GM21515 (cell line): ENCODE data around the gene DMRTA1.
"Not testable (repeated sequence)": the region's sequence is repeated elsewhere in the genome, so short reads cannot be mapped to it uniquely, and the experiment has no call there.

Source experiments
- ATAC-seq: cut with Tn5 transposase; IDR thresholded peaks from one replicate; pipeline ENCODE4 v1.9.1; 2021; ENCODE audit not compliant: unreplicated experiment

Gene DMRTA1

DNA sequence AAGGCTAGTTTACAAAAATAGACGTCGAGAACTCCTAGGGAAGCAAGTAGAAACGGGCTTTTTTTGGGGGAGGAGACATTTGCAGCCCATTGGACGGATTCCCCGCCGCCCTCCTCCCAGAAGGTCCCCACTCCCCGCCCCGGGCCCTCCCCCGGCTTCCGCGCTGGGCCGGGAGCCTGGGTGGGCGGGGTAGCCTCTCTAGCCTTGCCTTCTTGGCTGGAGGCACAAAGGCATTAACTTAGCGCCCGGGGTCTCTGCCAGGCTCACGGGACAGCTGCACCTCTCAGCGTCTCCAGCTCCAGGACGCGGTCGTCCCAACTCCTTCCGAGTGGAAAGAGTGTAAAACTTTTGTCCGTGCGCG lies at the start of gene DMRTA1:
Gene DMRTA1 (plus strand): TSS at position 236 of the 361 bp plus-strand sequence. CDS start 242 bp downstream, outside the sequence.
- no peak for ATAC-seq

GRCh38 chr9:22401671-22402070 lies 45.0 kb upstream of the DMRTA1 start:
- ATAC-seq, result no peak

GRCh38 chr9:22405869-22406659 lies 40.6 kb upstream of the DMRTA1 start:
- ATAC-seq, result no peak

- ATAC-seq, result no peak
These were observed 32.7 kb upstream of the DMRTA1 start for GRCh38 chr9:22413884-22414283.

- no peak for ATAC-seq
These were observed 30.5 kb upstream of the DMRTA1 start for GRCh38 chr9:22415941-22416691.

DNA sequence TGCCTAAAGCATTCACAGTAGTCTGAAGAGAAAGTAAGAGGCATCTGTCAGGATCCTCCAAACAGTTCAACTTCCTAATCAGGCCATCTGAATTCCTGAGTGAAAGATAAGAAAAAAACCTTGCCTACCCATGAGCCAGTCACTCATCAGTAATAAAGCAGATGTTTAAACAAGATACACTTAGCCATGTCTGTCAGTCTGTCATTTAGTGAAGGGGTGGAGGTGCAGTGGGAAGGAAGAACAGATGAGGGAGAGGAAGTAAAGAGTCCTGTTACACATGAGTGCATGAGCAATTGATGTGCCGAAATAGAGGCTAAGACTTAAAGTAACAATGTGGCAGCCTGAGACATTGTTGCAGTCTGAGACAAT lies 29.9 kb upstream of the DMRTA1 start:
- ATAC-seq, result no peak

- no peak for ATAC-seq
These were observed 23.1 kb upstream of the DMRTA1 start for GRCh38 chr9:22423566-22423965.

DNA sequence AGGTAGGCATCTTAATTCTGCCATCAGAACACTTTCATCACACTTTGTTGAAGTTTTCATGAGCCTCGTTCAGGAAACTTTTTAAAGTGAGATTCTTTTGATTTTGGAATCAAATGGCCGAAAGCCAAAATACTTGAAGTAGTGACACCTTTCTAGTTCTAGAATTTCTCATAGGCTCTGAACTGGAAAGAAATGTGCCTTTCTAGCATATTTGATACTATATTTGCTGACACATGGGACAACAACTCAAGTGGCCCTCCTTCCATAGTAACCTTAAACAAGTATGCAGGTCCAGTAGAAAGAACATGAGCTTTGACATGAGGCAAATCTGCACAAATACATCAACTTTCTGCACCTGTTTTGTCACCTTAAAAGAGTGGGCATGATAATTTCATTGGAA lies 22.0 kb upstream of the DMRTA1 start:
- no peak for ATAC-seq

GRCh38 chr9:22425551-22425950 lies 21.1 kb upstream of the DMRTA1 start:
- ATAC-seq, result no peak

DNA sequence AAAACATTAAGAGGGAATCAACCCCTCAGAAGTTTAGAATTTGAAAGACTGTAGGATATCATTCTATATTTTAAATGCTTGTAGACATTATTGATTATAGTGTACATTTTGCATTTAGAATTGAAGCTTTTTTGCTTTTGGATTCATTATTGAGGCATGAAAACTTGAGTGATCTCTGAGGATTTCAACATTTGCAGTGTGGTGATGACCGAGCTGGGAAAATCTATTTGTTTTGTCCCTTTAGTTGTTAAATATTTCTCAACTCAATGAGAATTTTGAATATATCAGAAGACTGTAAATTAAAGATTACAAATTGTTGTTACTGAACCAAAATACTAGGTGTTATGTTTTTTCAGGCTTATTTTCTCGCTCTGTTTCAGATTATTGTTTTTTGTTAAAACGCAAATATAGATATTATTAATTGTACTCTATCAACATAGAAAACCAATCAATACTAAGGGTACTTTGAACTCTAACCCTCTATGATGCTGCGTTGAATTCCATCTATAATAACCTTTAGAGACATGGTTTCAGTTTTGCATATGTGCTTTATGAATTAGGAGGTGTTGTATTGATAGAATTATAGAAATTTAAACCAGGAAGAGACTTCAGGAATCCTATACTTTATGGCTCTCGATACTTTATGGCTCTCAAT lies 19.3 kb upstream of the DMRTA1 start:
- no peak for ATAC-seq

DNA sequence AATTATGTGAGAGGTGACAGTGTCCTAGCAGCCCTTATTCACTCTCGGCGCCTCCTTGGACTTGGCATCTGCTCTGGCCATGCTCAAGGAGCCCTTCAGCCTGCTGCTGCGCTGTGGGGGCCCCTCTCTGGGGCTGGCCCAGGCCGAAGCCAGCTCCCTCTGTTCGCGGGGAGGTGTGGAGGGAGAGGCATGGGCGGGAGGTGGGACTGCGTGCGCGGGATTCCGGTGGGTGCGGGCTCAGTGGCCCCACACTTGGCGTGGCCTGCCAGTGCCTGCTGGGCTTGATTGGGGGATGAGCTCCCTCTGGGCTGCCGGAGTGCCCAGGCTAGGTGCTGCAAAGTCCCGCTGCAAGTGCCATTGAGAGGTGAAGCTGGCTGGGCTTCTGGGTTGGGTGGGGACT lies 12.9 kb upstream of the DMRTA1 start:
- no peak for ATAC-seq

DNA sequence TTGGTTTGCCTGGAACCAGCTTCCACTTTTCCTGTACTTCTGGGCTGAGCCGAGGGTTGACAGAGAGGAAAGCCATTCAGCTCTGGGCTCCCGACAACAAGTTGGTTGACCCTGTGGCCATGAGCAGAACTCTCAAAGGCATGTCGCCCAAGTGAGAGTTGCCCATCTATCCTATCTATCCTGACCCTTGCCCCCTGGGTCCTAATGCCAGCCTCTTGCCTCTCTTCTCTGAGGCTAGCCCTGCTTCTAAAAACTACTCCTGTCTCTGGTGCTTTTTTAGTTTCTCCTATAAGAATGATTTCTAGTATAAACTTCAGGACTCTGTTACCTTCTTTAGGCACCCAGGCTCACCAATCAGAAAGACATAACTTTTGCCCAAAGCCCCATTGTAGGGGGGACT lies 11.4 kb upstream of the DMRTA1 start:
- not testable (repeated sequence) for ATAC-seq

DNA sequence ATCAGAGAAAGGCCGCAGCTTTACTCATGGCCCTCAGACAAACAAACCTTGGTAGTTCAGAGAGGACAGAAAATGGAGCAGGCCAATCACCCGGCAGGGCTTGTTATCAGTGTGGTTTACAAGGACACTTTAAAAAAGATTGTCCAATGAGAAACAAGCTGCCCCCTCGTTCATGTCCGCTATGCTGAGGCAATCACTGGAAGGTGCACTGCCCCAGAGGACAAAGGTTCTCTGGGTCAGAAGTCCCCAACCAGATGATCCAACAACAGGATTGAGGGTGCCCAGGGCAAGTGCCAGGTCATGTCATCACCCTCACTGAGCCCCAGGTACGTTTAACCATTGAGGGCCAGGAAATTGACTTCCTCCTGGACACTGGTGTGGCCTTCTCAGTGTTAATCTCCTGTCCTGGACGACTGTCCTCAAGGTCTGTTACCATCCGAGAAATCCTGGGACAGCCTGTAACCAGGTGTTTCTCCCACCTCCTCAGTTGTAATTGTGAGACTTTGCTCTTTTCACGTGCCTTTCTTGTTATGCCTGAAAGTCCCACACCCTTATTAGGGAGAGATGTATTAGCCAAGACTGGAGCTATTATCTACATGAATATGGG lies 9.1 kb upstream of the DMRTA1 start:
- ATAC-seq, result not testable (repeated sequence)

DNA sequence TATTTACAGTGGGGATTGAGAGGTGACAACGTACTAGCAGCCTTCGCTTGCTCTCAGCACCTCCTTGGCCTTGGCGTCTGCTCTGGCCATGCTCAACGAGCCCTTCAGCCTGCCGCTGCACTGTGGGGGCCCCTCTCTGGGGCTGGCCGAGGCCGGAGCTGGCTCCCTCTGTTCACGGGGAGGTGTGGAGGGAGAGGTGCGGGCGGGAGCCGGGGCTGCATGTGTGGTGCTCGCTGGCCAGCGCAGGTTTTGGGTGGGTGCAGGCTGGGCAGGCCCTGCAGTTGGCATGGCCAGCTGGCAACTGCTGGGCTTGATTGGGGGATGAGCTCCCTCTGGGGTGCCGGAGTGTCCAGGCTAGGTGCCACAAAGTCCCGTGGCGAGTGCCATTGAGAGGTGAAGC lies 5.8 kb upstream of the DMRTA1 start:
- no peak for ATAC-seq

GRCh38 chr9:22446950-22447617 lies 460 bp downstream of the DMRTA1 start:
- ATAC-seq, result no peak

DNA sequence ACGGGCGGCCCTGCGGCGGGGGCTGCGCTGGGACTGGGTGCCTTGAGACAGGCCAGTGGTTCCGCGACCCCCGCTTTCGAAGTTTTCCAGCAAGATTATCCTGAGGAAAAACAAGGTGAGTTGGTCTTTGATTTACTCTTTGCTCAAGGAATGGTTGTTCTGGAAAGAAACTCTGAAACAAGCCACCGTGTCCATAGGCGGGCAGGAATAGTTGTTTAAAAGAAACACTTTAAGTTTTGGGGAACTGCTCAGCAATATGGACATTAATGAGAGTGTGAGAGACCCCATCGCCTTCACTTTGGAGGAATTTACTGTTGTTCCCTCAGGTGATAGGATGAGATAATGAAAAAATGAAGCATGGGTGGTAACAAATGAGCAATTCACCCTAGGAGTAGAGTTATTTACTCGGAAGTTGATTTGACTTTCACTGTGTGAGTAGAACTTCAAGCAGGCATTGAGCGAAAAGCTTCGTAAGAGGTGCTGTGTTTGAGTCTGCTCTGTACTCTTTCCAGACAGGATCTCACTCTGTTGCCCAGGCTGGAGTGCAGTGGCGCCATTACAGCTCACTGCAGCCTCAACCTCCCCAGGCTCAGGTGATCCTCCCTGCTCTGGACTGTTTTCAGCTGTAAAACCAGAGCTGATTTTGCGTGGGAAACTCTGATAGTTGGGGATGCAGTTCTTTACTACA lies 1.1 kb downstream of the DMRTA1 start:
- no peak for ATAC-seq

DNA sequence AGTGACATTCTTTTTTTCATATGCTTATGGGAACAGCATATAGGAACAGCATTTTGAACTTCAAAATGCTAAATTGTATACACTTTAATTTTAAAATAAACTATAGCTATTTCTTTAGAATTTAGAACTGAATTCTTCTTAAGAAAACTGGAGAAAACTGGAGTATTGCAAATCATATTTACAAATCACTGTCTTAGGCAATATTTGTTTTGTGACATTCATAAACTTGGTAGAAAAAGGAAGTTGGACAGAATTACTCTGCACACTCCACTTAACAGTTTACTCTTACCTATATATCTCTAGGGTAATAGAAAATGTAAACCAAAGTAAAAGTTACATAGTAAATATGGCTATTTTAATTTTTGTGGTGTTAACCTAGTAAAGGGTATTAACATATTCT lies 3.1 kb downstream of the DMRTA1 start:
- no peak for ATAC-seq

DNA sequence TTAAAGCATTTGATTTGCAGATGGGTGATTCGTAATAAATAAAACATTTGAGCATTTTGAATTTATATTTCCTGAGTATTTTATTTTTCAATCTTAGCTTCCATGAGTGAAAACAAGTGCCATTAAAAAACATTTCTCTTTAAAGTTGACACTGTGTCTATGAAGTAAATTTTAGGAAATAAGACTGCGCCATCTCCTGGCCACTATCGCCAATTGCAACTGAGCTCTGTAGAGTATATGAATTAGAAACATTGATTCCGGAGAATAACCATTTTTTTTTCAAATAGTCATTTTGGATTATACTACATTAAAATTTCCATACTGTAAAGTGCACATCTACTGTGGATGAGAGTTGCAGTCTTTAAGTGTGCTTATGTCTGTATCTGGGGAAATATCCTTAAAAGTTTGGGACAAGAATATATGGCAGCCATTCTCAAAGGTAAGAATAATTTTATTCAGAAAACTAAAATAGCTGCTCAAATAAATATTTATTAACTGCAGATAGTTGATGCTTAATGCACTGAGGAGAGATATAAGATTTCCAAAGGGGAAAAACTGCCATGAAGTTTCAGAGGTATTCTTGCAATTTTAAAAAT lies 5.9 kb downstream of the DMRTA1 start:
- peak; percentile 60 for ATAC-seq

DNA sequence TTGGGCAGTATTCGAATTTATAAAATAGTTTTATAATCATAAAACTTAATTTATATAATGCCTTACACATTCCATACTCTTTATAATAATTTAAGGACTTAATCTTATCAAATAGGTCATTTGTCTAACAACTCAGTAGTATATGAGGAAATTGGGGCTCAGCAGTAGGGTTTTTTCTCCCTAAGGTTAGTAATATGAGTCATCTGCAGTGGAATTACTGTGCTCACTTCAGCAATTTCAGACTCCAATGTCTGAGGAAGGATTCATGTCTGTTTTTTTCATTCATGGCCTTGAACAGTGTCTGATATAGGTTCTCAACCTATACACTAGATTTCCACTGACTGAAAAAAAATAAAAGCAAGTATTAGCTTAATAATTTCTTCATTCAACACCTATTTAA lies 7.4 kb downstream of the DMRTA1 start:
- ATAC-seq, result no peak

DNA sequence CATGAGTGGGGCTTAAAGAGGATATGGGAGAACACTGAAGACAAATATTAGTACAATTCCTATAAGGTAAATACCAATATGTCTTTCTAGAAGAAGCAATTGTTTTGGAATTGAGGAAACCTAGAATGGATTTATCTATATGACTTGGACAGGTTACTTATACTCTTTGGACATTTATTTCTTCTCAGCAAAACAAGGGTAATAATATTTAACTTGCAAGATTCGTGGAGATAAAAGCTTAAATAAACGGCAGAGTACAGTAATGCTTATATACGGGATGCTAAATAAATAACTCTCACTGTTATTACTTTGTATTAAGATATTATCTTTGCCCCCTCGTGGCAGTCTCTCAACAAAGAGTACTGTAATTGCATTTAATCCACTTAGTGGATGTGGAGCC lies 8.6 kb downstream of the DMRTA1 start:
- no peak for ATAC-seq
